HG03342 (cell line): Measurements from ENCODE around the gene CEP43.

ENCODE experiments used
- ATAC-seq: cut with Tn5 transposase; IDR thresholded peaks from one replicate; pipeline ENCODE4 v1.9.1; 2021; ENCODE audit warnings: mild to moderate bottlenecking, moderate library complexity; ENCODE audit not compliant: unreplicated experiment

The CEP43 gene

DNA sequence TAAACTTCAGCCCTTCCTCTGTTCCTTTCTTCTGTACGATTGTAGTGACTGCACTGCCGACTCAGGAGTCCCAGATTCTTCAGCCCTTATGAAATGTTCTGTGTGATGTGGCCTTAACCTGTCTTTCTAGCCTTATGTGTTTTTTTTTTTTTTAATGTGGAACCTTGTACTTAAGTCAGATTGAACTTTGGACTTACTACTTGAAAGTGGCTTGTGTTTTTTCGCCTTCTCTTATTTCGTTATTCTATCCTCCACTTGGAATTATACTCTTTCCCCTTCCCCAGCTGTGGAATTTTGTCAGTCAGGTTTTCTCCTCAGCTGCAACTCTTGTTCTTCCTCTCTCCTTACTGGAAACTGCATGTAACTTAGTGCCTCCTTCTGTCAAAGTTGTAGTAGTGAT lies 8.8 kb downstream of the CEP43 start:
- ATAC-seq: no peak

DNA sequence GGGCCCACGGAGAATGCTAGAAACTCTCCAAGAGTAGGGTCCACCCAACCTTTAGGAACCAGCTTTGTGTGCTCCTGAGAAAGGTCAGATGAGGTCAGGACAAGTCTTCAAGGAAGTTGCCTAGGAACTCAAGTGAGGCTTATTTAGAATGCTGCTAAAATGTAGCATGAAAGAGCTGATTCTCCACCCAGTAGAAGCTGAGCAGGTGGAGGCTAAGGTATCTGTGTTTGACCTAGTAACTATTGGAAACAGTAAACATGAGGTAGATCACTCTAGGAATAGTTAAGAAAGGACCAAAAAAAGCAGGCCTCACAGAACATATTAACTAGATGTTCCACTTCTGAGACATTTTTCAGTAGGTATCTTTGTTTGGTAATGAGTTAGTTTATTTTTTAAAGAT lies 13.9 kb downstream of the CEP43 start:
- no peak for ATAC-seq

DNA sequence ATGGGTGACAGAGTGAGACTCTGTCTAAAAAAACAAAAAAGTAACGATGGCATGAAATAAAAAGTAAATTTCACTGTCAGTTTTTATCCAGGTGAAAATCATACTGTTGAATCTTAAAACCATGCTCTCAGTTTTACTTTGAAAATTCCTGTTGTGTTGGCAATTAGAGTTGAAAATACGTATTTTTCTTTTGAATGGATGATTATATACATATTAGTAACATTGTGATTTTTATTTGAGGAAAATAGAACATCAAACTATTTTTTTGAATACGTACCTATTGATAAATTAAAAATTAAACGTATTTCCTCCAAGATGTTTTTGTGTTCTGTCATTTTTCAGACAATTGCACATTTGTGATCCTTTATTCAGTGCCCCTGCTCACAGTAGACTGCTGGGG lies 14.7 kb downstream of the CEP43 start:
- no peak for ATAC-seq

DNA sequence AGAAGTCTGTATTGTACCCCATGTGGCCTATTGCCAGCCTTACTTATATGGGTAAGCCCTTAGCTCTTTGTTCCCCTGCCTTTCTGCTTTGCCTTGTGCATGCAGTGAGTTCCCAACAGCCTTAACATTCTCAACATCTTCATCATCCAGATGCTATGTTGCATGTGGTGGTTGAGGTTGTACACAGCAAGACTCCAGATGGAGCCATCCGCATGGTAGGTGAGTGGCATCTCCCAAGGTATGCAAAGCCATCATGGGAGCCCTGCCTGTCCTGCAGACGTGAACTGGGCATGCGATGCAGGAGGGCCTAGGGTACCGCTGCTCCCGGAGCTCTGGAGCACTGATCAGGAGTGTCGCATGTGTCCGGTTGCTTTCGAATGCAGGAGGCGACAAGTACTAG lies 16.1 kb downstream of the CEP43 start:
- ATAC-seq: no peak

DNA sequence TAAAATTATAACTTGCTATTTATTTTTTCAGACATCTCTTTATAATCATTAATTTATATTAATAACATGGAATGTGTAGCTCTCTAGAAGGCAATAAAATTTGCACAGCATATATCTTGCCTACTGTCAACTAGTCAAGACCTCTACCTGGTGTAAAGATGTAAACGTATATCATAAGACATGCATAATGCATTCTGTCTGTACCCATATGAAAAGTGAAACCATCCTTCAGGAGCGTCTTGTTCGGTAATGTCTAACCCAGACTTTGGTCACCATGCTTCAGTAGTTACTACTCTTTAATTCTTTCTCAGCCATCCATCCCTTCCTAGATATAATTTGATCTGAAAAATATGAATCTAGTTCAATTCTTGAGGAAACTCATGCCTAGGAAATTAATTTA lies 21.0 kb downstream of the CEP43 start:
- ATAC-seq: peak; percentile 75

DNA sequence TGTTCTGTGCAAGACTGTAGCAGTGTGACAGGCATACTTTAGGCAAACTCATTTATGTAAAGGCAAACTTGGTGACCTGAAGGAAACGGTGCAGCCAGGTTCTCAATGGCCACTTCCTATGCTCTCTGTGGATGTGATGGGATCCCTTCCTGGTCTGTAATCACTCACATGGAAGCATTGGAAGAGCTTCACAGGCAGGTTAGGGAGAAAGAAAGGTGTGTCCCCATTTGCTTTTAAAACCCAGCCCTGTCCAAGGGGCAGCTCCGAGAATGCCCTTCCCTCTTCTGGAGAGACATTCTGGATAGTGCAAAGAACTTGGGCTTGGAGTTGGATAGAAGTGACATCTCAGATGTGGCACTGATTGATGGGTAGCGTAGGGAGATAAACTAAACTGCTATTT lies 28.1 kb downstream of the CEP43 start:
- ATAC-seq: no peak

DNA sequence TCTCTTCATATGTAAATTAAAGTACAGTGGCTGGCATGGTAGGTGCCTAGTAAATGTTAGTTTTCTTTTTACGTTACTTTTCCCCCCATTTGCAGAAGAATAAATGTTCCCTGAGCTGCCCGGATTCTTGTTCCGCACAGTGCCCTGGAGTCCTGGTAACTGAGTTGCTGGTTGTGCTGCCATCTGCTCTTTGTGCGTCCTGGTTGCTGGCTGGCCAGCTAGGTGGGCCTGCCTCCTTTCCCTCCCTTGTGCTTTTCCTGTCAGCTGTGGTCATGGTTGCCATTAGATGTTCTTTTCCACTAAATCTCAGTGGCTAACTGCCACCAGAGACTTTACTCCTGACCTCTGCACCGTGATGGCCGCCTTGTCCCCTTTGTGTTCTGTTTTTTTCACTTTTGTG lies 28.6 kb downstream of the CEP43 start:
- ATAC-seq: no peak

DNA sequence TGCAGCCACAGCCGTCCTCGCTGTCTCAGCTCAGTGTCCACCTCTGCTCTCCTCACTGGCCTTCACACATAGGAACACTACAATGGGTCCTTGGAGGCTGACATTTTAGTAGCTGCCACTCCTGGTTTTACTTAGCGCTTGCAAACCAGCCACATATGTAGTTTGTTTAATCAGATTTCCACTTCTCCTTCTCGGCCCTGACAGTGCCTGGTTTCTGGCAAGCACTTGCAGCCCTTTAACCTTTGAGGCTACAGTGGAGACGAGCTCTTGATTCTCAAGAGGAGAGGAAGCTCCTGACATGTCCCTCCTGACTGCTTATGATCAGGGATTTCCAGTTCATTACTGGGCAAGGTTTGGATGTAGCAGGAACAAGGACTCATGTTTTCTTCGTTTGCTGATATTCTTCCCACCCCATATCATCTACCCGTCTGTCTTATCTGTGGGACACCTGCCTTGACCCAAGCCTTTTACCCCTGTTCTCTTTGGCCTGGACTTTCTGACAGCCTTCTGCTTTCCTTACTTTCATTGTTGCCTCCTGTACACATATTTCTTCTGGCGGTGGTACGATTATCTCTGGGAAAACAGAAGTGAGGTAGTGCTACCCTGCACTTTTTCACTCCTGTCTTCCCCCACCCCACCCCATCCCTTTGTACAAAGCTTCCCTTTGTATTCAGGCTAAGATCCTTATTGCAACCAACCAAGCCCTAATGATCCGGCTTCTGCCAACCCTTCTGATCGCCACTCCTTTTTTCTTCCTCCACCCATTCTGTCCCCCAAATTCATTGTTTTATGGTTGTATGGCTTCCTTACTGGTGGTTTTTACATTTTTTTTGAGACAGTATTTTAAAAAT lies 31.2 kb downstream of the CEP43 start:
- ATAC-seq: no peak

DNA sequence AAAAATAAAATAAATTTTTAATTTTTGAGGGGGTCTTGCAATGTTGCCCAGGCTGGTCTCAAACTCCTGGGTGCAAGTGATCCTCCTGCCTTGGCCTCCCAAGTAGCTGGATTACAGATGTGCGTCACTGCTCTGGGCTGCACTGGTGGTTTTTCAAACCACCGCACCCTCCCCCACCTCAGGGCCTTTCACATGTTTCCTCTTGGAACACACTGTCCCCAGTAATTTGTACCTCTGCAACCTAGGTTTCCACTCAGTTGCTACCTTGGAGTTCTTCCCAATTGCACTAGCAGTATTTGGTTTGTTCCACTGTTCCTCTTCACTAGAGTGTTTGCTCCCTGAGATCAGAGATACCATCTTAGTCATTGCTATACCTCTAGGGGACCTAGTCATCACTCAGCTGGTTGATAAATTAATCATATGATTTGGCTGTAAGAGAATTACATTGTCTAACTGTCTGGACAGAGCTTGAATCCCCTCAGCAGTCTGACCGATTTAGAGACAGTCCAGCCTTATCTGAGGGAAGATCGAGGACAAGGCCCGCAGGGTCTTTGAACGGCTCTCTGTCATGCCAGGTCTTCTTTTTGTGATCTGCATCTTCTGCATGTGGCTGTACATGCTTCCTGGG lies 32.0 kb downstream of the CEP43 start:
- ATAC-seq: no peak

DNA sequence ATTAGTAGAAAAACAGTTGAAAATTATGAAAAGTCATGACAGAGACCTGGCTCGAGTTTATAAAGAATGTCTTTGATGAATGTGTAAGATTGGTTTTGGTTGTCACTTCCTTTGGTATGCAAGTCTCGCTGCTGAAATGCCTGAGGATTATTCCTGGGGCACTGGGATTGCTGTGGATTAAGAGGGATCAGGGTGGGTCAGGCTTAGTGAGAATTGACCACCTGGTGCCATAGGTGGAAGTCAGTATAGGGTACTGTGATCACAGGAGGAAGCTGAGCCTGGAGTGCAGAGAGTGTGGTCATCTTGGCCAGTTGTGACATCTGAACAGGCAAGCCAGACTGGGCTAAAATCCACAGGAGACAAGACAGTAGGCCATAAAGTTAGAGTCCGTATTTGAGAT lies 34.9 kb downstream of the CEP43 start:
- ATAC-seq: no peak

DNA sequence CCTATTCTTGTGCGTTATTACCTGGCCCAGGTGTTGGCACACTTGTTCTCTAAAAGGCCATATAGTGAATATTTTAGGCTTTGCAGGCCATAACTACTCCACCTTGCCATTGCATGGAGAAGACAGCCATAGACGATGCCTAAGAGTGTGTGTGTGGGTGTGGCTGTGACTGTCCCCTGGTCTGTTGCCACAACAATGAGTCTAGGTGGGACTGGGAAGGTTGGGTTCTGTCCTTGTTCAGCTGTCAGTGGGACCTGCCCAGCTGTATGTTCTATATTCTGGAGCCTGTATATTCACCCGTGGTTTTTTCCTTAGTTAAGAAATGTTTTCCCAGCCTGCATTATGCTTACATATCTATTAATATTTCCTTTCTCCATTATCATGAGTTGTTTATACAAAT lies 38.6 kb downstream of the CEP43 start:
- ATAC-seq: no peak

DNA sequence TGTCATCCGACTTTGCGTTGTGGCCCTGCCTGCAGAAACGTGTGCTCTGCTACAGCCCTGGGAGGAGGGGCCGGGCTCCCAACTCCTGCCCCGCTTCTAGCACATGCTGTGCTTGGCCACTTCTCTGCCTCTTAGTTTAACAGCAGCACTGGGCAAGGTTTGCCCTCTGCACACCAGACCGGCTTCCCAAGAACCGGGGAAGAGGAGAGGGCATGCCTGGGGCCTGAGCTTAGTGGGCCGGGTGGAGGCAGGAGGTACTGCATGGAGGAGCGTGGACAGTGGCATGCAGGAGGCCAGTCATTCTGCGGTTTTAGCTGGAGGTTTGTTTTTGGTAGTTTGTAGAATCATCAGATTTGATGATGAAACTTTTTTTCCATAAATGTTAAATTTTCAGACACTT lies 45.5 kb downstream of the CEP43 start:
- ATAC-seq: no peak

DNA sequence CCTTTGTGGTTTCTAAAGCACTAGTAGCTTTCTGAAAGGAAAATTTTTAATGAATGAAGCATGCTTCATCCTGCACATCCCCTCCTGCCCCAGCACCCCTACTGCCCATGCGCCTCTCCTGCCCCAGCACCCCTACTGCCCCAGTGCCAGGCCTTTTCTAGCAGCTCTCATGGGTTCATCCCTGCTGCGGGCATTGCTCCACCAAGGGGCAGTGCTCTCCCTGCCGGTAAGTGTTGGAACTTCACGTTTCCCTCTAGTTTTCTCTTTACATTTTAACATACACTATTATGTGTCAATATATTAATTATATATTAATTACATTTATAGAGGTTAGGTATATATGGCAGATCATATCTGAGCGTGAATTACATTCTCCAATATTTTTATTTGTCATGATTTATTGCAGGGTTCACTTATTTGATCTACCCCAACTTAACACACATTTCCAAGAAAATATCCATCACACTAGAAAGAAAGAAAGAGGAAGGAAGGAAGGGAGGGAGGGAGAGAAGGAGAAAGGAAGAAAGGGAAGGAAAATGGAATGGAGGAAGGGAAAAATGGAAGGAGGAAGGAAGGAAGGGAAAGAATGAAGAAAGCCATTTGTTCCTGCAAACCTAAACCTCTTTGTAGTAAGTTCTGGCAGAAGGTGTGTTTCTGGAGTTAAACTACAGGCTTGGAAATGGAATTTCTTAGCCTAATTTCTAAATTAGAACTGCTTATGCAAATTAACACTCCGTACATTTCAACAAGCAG lies 46.8 kb downstream of the CEP43 start:
- no peak for ATAC-seq

DNA sequence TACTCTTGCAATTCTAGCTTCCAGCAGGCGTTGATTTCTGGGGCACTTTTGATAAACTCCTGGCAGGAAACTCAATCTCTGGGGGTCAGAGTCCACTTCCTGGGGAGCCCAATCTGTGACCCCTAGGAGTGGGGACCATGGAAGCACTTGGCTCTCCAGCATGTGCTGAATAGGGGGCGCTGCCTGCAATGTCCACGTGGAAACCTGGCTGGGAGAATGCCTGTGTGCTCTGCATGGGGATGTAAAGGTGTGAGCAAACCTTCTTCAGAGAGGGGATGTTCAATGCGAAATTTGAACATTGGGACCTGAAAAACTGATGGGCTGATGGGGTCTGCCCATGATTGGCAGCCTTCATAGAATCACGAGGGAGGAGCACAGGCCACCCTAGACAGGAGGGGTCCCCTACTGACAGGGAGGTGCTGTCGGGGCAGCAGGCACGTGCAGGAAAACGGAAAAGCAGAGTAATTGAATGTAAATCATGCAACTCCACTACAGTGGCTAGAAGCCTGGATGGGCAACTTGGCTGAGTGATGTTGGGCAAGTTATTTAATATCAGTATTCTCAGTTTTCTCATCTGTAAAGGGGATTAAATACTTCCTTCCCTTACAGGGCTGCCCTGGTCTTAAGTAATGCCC lies 47.8 kb downstream of the CEP43 start:
- no peak for ATAC-seq

DNA sequence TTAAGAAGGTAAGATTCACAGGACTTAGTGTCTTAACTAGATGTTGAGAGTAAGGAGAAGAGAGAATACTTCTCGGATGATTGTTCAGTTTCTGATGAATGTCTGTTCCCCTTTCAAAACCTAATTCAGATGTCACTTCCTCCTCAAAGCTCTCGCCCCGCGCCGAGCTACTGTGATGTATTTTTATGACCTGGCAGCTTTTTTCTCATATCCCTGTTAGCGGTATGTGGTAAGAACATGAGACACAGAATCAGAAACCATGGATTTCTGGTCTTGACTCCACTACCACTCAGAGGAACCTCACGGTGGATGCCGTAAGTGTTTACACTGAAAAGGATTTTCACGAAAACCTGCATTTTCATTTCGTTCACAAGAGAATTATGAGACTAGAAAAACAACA lies 48.4 kb downstream of the CEP43 start:
- peak; percentile 87 for ATAC-seq
